Skeletal muscle satellite cell (primary cell): Measurements from ENCODE around the gene MARK2.

Source experiments
- H3K27me3 ChIP-seq: 2 replicates; pipeline ENCODE4 v1.7.0; 2013; ENCODE audit warnings: low read length; ENCODE audit not compliant: control insufficient read depth, insufficient read depth
- H3K36me3 ChIP-seq: 2 replicates; pipeline ENCODE4 v1.7.0; 2013; ENCODE audit warnings: mild to moderate bottlenecking, control low read depth, low read length; ENCODE audit not compliant: insufficient read depth
- H3K4me1 ChIP-seq: 2 replicates; pipeline ENCODE4 v1.7.0; 2013; ENCODE audit warnings: low read length; ENCODE audit not compliant: control insufficient read depth, insufficient read depth
- H3K4me2 ChIP-seq: 2 replicates; pipeline ENCODE4 v1.7.0; 2013; ENCODE audit warnings: mild to moderate bottlenecking, low read length
- H3K4me3 ChIP-seq: 2 replicates; pipeline ENCODE4 v1.7.0; 2013; ENCODE audit warnings: low read length
- H3K9ac ChIP-seq: 2 replicates; pipeline ENCODE4 v1.7.0; 2013; ENCODE audit warnings: mild to moderate bottlenecking, low read depth, low read length, moderate library complexity
- H3K9me3 ChIP-seq: replicated peaks from 2 replicates; pipeline ENCODE4 v1.7.0; 2013; ENCODE audit warnings: mild to moderate bottlenecking, control low read depth, low read length

The MARK2 gene

DNA sequence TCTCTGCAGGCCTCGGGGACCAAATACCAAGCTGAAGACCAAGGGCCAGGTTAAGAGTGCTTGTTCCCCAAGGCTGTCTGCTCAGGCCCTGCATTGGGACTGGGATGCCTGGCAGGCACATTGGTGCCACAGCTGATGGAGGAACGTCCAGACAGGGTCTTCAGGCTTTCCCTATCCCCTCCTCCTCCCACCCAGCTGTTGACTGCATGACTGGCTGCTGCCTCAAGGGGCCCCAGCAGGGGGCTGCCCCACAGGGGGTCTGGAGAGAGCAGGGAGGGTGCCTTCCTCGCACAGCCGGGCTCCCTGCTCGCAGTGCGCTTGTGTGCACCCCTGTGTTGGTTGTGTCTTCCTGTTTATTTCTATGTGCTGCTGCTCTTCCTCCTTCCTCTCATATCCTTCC, 68.2 kb downstream of the MARK2 start:
- Histone ChIP-seq H3K9me3 (no peaks in the 10 kb centered on the region), H3K4me1 (peaks cover 8% of the 10 kb centered on the region), H3K9ac (no peak overlapping the region), H3K4me2 (no peak overlapping the region), H3K36me3 (peaks cover 36% of the 10 kb centered on the region), H3K27me3 (no peaks in the 10 kb centered on the region), H3K4me3 (no peak overlapping the region)

DNA sequence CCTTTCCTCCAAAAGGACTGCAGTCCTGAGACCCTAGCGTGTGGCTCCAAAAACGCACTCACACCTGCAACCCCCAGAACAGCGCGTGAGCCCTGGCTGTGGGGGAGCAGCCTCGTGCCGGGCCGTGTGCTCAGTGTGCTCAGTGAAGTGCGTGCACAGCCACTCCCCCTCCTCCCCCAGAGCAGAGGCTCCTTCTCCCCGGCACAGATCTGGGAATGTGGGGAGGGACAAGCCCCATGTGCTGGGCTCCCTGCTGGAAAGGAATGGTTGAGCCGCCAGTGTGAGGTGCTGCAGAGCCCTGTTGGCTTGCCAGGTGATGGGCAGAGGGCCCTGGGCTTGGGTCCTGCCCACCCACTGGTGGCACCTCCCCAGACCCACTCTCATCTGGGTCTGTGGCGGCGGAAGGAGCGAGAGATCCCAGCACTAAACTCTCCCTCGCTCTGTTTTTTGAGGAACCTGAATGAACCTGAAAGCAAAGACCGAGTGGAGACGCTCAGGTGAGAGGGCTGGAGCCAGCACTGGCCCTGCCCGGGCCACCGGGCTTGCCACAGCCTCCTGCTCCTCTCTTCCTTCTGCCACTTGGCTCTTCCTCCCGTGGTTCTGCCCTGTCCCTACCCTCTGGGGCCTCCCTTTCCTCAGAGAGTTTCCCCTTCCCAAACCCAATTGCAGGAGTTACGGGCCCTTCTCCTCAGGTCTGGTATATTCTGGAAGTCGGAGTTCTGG, 69.1 kb downstream of the MARK2 start:
- no peaks in the 10 kb centered on the region for H3K27me3 ChIP-seq
- peaks cover 29% of the 10 kb centered on the region for H3K36me3 ChIP-seq
- H3K4me2 ChIP-seq, result no peak overlapping the region
- peaks cover 8% of the 10 kb centered on the region for H3K4me1 ChIP-seq
- no peak overlapping the region for H3K4me3 ChIP-seq
- no peaks in the 10 kb centered on the region for H3K9me3 ChIP-seq
- H3K9ac ChIP-seq, result no peak overlapping the region

DNA sequence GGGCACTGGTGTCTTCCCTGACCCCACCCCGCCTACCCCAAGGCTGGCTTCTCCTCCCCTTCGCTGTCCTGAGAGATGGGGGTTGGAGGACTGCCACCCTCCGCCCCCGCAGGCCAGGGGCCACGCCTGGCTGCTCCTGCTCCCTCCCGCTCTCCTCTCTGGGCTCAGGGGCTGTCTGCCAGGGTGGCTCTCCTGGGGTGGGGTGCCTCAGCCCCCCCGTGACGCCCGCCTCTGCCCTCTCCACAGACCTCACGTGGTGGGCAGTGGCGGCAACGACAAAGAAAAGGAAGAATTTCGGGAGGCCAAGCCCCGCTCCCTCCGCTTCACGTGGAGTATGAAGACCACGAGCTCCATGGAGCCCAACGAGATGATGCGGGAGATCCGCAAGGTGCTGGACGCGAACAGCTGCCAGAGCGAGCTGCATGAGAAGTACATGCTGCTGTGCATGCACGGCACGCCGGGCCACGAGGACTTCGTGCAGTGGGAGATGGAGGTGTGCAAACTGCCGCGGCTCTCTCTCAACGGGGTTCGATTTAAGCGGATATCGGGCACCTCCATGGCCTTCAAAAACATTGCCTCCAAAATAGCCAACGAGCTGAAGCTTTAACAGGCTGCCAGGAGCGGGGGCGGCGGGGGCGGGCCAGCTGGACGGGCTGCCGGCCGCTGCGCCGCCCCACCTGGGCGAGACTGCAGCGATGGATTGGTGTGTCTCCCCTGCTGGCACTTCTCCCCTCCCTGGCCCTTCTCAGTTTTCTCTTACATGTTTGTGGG, 69.9 kb downstream of the MARK2 start:
- Histone ChIP-seq H3K27me3 (no peaks in the 10 kb centered on the region), H3K9ac (no peak overlapping the region), H3K4me1 (peaks cover 8% of the 10 kb centered on the region), H3K4me3 (no peak overlapping the region), H3K9me3 (no peaks in the 10 kb centered on the region), H3K4me2 (no peak overlapping the region), H3K36me3 (peaks cover 21% of the 10 kb centered on the region)

DNA sequence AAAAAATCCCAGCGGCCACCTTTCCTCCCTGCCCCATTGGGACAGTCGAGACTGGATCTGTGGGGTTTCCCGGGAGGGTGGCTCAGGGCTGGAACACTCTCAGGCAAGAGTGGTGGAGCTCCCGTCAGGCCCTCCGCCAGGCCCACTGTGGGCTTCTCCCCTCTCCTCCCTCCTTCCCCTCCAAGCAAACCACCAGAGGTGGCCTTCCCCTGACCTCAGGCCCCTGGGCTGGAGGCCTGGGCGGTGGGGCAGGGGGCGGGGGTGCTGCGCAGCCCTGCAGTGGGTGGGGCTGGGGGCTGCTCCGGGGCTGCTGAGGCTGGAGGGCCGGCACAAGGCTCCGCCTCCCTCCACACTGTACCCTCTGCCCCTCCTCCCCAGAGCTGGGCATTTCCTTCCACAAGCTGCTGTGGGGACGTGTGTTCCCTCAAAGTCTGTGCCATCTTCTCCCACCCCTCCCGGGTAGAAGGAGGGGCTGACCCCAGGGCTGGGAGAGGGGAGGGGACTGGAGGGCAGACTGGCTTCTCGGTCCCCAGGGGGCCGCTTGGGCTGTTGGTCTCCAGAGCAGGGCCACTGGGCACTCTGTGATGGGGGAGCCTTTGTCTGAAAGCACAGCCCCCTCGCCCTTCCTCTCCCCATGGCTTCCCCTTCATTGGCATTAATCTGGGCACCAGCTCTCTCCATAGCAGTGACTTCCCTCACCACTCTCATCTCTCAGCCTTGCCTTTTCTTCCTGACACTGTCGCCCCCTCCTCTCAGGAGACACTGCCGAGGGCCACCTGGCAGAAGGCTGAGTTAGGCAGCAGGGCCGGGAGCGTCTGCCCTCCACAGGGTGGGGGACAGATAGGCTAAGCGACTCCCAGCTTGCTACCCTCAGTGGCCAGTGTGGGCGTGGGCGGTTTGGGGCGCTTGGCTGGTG, 70.9 kb downstream of the MARK2 start:
- no peak overlapping the region for H3K4me3 ChIP-seq
- no peak overlapping the region for H3K9ac ChIP-seq
- no peaks in the 10 kb centered on the region for H3K9me3 ChIP-seq
- peaks cover 8% of the 10 kb centered on the region for H3K4me1 ChIP-seq
- no peaks in the 10 kb centered on the region for H3K27me3 ChIP-seq
- peaks cover 12% of the 10 kb centered on the region for H3K36me3 ChIP-seq
- no peak overlapping the region for H3K4me2 ChIP-seq

DNA sequence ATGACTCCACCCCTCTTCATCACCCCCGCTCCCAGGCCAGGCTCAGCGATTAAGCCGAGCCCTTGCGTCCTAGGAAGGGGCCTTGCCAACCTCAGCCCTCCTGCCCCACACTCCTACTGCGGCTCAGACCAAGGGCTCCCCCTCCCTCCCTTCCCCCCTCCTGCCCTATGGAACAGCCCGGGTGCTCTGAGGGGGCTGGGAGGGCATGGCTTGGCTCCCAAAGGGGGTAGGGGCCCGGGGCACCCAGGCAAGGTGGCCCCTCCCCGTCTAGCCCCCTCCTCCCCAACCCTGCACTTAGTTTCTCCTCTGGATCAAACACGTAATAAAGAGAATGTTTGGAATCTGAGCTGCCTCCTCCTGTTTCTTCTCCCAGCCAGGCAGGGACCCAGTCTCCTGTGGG, 71.8 kb downstream of the MARK2 start:
- H3K4me1 ChIP-seq, result peaks cover 8% of the 10 kb centered on the region
- H3K36me3 ChIP-seq, result peaks cover 8% of the 10 kb centered on the region
- H3K9me3 ChIP-seq, result no peaks in the 10 kb centered on the region
- no peaks in the 10 kb centered on the region for H3K27me3 ChIP-seq
- no peak overlapping the region for H3K4me3 ChIP-seq
- no peak overlapping the region for H3K9ac ChIP-seq
- H3K4me2 ChIP-seq, result no peak overlapping the region

DNA sequence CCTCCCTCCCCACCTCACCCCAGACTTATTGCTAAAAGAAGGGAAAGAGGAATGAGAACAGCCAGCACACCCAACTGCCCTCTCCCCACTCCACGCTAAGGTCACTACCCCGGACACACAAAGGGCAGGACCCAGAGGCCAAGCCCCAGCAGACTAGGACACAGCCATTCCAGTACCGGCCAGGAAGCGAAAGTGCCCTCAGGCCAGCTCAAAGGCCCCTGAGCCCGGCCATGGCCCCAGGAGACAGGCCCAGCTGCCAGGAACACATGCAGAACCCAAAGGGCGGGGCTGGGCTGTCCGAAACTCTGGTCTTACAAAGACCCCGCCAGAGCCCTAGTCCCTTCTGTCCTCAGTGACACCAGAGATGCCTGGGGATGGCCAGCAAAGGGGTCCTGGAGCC, 72.5 kb downstream of the MARK2 start:
- Histone ChIP-seq H3K27me3 (peaks cover under 1% of the 10 kb centered on the region), H3K4me2 (no peak overlapping the region), H3K9ac (no peak overlapping the region), H3K4me1 (peaks cover 11% of the 10 kb centered on the region), H3K4me3 (no peak overlapping the region), H3K9me3 (no peaks in the 10 kb centered on the region), H3K36me3 (peaks cover 8% of the 10 kb centered on the region)

DNA sequence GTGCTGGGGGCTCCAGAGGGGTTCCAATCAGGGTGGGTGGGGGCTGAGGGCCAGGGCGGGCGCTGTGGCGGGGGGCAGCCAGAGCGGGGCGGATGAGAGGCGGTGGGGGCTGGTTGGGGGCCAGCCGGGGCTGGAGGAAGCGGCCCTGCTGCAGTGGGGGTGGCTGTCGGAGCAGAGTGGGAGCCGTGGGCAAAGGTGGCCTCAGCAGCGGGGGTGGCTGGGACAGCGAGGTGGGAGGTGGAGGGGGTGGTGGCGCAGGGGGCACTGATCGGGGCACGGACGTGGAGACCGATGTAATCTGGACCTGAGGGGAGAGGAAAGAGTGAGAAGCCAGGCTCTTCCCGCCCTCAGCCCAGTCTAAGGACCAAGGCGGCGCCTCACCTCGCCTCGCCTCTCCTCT, 73.0 kb downstream of the MARK2 start:
- Histone ChIP-seq H3K9me3 (no peaks in the 10 kb centered on the region), H3K9ac (no peak overlapping the region), H3K4me1 (peaks cover 14% of the 10 kb centered on the region), H3K27me3 (peaks cover 3% of the 10 kb centered on the region), H3K4me2 (no peak overlapping the region), H3K36me3 (peaks cover 8% of the 10 kb centered on the region), H3K4me3 (no peak overlapping the region)

DNA sequence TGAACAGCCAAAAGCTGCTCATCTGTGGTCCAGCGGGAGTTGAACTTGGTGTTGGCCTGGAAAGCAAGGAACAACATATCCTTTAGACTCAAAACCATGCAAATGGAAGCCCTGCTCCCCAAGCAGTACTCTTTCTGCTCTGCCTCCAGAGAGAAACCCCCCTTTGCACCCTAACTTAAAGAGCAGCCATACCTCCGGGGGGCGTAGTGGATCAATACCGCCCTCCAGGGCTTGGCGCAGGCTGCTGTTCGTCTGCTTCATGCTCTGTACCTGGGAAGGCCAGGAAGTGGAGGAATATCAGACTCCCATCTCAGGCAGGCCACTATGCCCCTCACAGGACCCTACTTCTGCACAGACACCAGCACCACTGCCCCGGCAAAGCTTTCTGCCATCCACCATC, 73.8 kb downstream of the MARK2 start:
- Histone ChIP-seq H3K4me3 (no peak overlapping the region), H3K4me1 (peaks cover 19% of the 10 kb centered on the region), H3K4me2 (no peak overlapping the region), H3K9ac (no peak overlapping the region), H3K27me3 (peaks cover 3% of the 10 kb centered on the region), H3K9me3 (no peaks in the 10 kb centered on the region), H3K36me3 (peaks cover 8% of the 10 kb centered on the region)

DNA sequence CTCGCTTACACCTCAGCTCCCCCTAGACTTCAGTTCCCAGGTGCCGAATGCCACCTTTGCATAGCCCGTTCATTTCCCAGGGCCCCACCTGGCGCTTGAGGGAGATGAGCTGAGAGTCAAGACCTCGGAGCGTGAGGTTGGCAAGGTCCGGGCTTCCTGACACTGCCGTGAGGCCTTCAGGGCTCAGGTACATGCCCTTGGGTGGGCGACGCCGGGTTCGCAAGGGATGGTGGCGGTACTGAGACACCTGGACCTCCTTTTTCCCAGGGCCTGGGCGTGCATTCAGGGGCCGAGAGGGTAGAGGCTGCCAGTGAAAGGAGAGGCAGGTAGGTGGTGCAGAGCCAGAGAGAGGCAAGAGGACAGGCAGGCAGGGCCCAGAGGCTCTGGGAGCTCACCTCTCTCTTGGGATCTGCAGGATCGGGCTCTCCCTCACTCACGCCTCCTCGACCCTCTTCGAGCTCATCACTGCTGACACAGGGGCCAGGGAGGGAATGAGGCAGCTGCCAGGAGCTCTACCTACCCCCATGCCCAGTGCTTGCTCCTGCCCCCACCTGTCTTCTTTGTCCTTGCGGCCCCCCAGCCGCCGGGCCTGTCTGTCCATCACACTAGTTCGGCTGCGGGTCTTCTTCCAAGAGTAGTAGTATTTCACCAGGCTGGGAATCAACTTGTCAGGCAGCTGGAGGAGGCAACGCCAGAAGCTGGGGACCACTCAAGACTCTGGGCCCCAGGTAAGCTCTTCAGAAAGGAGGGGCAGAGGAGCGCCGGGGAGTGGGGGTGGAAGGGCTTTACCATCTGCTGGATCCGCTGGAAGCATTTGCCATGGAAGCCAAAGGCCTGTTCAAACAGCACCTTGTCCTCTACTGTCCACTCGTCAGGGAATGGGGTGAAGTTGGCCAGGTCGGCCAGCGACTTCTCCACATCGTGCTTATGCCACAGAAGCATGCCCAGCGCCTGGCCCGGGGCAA, 75.2 kb downstream of the MARK2 start:
- Histone ChIP-seq H3K27me3 (peaks cover 3% of the 10 kb centered on the region), H3K4me2 (no peak overlapping the region), H3K36me3 (no peaks in the 10 kb centered on the region), H3K4me1 (peaks cover 24% of the 10 kb centered on the region), H3K4me3 (no peak overlapping the region), H3K9me3 (no peaks in the 10 kb centered on the region), H3K9ac (no peak overlapping the region)

DNA sequence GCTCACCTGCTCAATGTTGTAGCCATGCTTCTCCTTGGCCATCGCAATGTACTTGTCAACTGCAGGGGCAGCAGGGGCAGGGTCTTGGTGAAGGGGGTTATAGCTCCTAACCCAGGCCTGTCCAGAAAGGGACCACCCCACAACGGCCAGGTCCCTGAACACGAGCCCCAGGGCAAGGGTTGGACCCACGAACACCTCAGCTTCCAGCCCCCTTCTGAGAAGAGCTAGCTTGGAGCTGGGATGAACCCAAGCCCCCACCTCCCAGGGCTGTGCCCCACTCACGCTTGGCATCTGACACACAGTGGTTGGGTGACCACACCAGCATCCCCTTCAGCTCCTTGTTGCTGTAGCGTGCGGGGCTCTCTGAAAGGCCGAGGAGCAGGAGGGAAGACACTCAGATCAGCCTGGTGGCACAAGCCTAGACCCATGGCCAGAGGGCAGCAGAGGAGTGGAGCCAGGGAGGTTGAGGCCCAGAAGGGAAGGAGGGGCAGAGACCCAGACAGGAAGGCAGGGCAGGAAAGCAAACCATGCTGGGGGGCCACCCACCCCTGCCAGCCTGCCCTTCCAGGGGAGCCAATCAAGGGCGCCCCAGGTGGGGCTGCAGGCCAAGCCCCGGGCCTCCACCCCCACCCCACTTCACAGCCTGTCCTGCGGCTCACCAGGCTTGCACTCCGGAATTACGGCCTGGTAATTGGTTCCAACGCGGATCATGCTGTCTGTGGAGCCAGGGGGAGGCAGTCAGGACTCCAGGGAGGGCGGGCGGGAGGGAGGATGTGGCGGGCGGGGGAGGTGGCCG, 76.2 kb downstream of the MARK2 start:
- H3K4me1 ChIP-seq, result peaks cover 33% of the 10 kb centered on the region
- no peaks in the 10 kb centered on the region for H3K9me3 ChIP-seq
- H3K4me2 ChIP-seq, result no peak overlapping the region
- peaks cover 3% of the 10 kb centered on the region for H3K27me3 ChIP-seq
- H3K36me3 ChIP-seq, result no peaks in the 10 kb centered on the region
- H3K4me3 ChIP-seq, result no peak overlapping the region
- no peak overlapping the region for H3K9ac ChIP-seq
